Ishikawa (cell line): ENCODE measurements around the gene EEIG1.

ENCODE experiments used
- CEBPB ChIP-seq: IDR thresholded peaks from 2 replicates; pipeline ENCODE4 v1.6.1; 2012
- CREB1 ChIP-seq: IDR thresholded peaks from 2 replicates; pipeline ENCODE4 v1.6.1; 2012; ENCODE audit warnings: low read depth
- EGR1 ChIP-seq: IDR thresholded peaks from 2 replicates; pipeline ENCODE4 v1.6.1; 2012
- EP300 ChIP-seq: IDR thresholded peaks from 2 replicates; pipeline ENCODE4 v1.6.1; 2012; ENCODE audit warnings: borderline replicate concordance
- FOXM1 ChIP-seq: IDR thresholded peaks from 2 replicates; pipeline ENCODE4 v1.6.1; 2012; ENCODE audit warnings: low read depth, borderline replicate concordance
- MAX ChIP-seq: IDR thresholded peaks from 2 replicates; pipeline ENCODE4 v1.6.1; 2012
- NFIC ChIP-seq: IDR thresholded peaks from 2 replicates; pipeline ENCODE4 v1.6.1; 2012
- RAD21 ChIP-seq: IDR thresholded peaks from 2 replicates; pipeline ENCODE4 v1.6.1; 2012; ENCODE audit warnings: low read depth
- REST ChIP-seq: IDR thresholded peaks from 2 replicates; pipeline ENCODE4 v1.6.1; 2012; ENCODE audit warnings: low read depth, mild to moderate bottlenecking
- TAF1 ChIP-seq: IDR thresholded peaks from 2 replicates; pipeline ENCODE4 v1.6.1; 2012; ENCODE audit warnings: low read depth, mild to moderate bottlenecking
- TCF12 ChIP-seq: IDR thresholded peaks from 2 replicates; pipeline ENCODE4 v1.6.1; 2012; ENCODE audit warnings: low read depth
- TEAD4 ChIP-seq: IDR thresholded peaks from 2 replicates; pipeline ENCODE4 v1.6.1; 2012
- USF1 ChIP-seq: IDR thresholded peaks from 2 replicates; pipeline ENCODE4 v1.6.1; 2012
- YY1 ChIP-seq: IDR thresholded peaks from 2 replicates; pipeline ENCODE4 v1.6.1; 2012; ENCODE audit warnings: low read depth
- ZBTB7A ChIP-seq: IDR thresholded peaks from 2 replicates; pipeline ENCODE4 v1.6.1; 2012; ENCODE audit warnings: low read depth

Gene EEIG1

GRCh38 chr9:127985011-127985410, 4.2 kb upstream of the EEIG1 start:
- no peak for TF ChIP-seq USF1

GRCh38 chr9:127983847-127984289, 3.1 kb upstream of the EEIG1 start:
- TF ChIP-seq USF1 (no peak), TCF12 (no peak), CEBPB (no peak), ZBTB7A (no peak), TAF1 (no peak), FOXM1 (no peak), CREB1 (no peak), NFIC (no peak), YY1 (no peak), MAX (no peak), EGR1 (no peak), RAD21 (no peak), EP300 (no peak), REST (no peak), TEAD4 (no peak)

- no peak for TF ChIP-seq TAF1
- TF ChIP-seq NFIC: no peak
Measured at GRCh38 chr9:127982912-127983311, 2.1 kb upstream of the EEIG1 start.

GRCh38 chr9:127981559-127982121, 851 bp upstream of the EEIG1 start:
- no peak for TF ChIP-seq EP300
- TF ChIP-seq USF1: no peak
- no peak for TF ChIP-seq YY1
- TF ChIP-seq REST: no peak
- no peak for TF ChIP-seq ZBTB7A
- no peak; the same call in 1 of the 2 replicates for TF ChIP-seq TCF12
- TF ChIP-seq TAF1: no peak
- no peak for TF ChIP-seq EGR1
- TF ChIP-seq TEAD4: no peak

- TF ChIP-seq USF1 (no peak), CREB1 (no peak), EGR1 (peak; percentile 92), TAF1 (no peak; the same call in 1 of the 2 replicates), NFIC (peak; percentile 10; the same call in 1 of the 2 replicates)
Measured at GRCh38 chr9:127980060-127980705, 606 bp downstream of the EEIG1 start.
